ENCODE data around the gene SMAD9.
A peak's percentile ranks its signal among the peaks of the same experiment; 100 is the strongest.

Gene SMAD9

DNA sequence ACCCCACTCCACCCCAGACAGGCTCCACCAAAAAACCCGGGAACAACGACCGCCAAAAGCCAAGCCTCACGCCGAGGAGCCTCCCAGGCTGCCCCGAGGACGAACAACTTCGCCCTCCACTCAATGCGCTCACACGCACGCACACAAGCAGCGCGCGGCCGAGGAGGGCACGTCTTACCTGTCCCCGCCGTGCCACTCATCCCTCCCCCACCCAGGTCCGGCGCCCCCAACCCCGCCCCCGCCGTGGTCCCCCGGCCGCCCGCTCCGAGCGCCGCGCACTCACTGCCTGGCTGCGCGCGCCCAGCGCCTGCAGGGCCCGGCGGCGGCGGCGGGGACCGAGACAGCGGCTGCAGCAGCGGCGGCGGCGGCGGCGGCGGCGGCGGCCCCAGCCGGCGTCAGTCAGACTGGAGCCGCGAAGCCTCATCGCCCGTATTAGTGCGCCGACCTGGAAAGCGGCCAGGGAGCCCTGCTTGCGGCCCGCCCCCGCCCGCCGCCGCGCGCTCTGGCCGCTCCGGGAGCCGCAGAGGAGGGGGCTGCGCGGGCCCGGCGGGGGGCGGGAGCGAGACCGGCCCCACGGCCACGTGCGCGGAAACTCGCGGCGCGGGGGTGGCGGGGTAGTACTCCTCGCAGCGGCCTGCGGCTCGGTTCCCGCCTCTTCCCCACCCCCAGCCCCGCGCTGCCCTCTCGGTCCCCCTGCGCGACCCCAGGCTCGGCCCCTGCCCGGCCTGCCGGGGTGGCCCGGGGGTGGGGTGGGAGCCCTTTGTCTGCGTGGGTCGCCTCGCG, at the start of gene SMAD9:
Gene SMAD9 (minus strand): TSS at position 406 of the 783 bp plus-strand sequence. CDS start 40,549 bp downstream, outside the sequence.
- no peaks in the 10 kb centered on the region for H3K27me3 ChIP-seq (ENCODE audit: insufficient read depth, low read depth)

DNA sequence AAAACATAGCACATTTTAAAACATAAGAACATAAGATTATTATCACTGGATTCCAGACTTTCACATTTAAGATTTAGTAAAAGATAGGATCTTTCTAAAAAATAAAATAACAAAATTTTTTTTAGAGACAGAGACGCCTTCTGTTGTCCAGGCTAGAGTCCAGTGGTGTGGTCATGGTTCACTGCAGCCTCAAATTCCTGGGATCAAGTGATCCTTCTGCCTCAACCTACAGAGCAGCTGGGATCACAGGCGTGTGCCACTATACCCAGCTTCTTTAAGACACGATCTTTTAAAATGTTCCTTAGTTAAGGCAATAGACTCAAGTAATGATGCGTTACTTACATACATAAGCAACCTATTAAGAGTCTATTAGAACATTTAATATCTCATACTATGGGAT, 46.4 kb upstream of the SMAD9 start:
- TF ChIP-seq, protein P1, sequence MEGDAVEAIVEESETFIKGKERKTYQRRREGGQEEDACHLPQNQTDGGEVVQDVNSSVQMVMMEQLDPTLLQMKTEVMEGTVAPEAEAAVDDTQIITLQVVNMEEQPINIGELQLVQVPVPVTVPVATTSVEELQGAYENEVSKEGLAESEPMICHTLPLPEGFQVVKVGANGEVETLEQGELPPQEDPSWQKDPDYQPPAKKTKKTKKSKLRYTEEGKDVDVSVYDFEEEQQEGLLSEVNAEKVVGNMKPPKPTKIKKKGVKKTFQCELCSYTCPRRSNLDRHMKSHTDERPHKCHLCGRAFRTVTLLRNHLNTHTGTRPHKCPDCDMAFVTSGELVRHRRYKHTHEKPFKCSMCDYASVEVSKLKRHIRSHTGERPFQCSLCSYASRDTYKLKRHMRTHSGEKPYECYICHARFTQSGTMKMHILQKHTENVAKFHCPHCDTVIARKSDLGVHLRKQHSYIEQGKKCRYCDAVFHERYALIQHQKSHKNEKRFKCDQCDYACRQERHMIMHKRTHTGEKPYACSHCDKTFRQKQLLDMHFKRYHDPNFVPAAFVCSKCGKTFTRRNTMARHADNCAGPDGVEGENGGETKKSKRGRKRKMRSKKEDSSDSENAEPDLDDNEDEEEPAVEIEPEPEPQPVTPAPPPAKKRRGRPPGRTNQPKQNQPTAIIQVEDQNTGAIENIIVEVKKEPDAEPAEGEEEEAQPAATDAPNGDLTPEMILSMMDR (conservative IDR thresholded peaks at IDR 0.05; ENCODE audit: low read depth, low read length) = no peak
- H3K36me3 ChIP-seq (ENCODE audit: insufficient read depth) = no peaks in the 10 kb centered on the region
- H3K4me2 ChIP-seq = no peak overlapping the region
- H3K4me1 ChIP-seq (ENCODE audit: low read depth, poor library complexity, severe bottlenecking) = no peaks in the 10 kb centered on the region
- H3K4me3 ChIP-seq (IDR thresholded peaks at IDR 0.05; ENCODE audit: insufficient read depth, low read depth, low read length) = no peak overlapping the region
- H3K9ac ChIP-seq = no peak overlapping the region
- no peaks in the 10 kb centered on the region for H3K27me3 ChIP-seq (ENCODE audit: insufficient read depth, low read depth)
- no peaks in the 10 kb centered on the region for H4K20me1 ChIP-seq (ENCODE audit: insufficient read depth)
- H2AFZ ChIP-seq (ENCODE audit: low read depth) = no peak overlapping the region
- H3K27ac ChIP-seq = no peak overlapping the region
- no peaks in the 10 kb centered on the region for H3K79me2 ChIP-seq (ENCODE audit: insufficient read depth, low read depth)

More for the DNA sequence above, at the start of gene SMAD9:
- Histone ChIP-seq H3K79me2 (ENCODE audit: insufficient read depth, low read depth) (no peaks in the 10 kb centered on the region), H3K36me3 (ENCODE audit: insufficient read depth) (no peaks in the 10 kb centered on the region), H4K20me1 (ENCODE audit: insufficient read depth) (no peaks in the 10 kb centered on the region), H3K4me2 (0 out of 2 replicates have a peak within 1 kb of the TSS, but pooled peaks have one; percentile 25), H3K4me3 (IDR thresholded peaks at IDR 0.05; ENCODE audit: insufficient read depth, low read depth, low read length) (no peak within 1 kb of the TSS), H3K27ac (no peak within 1 kb of the TSS), H3K9ac (no peak within 1 kb of the TSS), H2AFZ (ENCODE audit: low read depth) (peak within 1 kb of the TSS; percentile 34; the same call in 1 of the 2 replicates), H3K4me1 (ENCODE audit: low read depth, poor library complexity, severe bottlenecking) (no peaks in the 10 kb centered on the region)
- TF ChIP-seq, protein P1 (conservative IDR thresholded peaks at IDR 0.05; ENCODE audit: low read depth, low read length) = no peak

DNA sequence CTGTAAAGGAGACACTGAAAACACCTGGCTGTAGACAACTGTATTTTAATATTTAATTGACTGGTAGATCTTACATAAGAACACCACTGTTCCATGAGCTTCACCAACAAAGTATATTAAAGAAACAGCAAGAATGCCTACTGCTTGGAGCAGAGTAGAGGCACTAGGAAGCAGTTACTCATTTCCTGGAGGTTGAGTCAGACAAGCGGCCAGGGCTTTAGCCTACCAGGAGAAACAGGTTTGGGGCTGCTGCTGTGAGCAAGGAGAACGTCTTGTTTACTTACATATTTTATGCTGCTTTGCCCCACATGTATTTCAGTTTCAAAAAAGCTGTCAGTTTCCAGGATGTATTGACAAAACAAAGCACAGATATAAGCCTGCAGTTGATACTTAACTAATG, 45.7 kb upstream of the SMAD9 start:
- Histone ChIP-seq H3K36me3 (ENCODE audit: insufficient read depth) (no peaks in the 10 kb centered on the region), H2AFZ (ENCODE audit: low read depth) (no peak overlapping the region), H3K27ac (no peak overlapping the region), H3K79me2 (ENCODE audit: insufficient read depth, low read depth) (no peaks in the 10 kb centered on the region), H3K4me3 (IDR thresholded peaks at IDR 0.05; ENCODE audit: insufficient read depth, low read depth, low read length) (no peak overlapping the region), H3K4me1 (ENCODE audit: low read depth, poor library complexity, severe bottlenecking) (no peaks in the 10 kb centered on the region), H3K9ac (no peak overlapping the region), H4K20me1 (ENCODE audit: insufficient read depth) (no peaks in the 10 kb centered on the region), H3K4me2 (no peak overlapping the region), H3K27me3 (ENCODE audit: insufficient read depth, low read depth) (no peaks in the 10 kb centered on the region)
- TF ChIP-seq, protein P1 (conservative IDR thresholded peaks at IDR 0.05; ENCODE audit: low read depth, low read length) = no peak

DNA sequence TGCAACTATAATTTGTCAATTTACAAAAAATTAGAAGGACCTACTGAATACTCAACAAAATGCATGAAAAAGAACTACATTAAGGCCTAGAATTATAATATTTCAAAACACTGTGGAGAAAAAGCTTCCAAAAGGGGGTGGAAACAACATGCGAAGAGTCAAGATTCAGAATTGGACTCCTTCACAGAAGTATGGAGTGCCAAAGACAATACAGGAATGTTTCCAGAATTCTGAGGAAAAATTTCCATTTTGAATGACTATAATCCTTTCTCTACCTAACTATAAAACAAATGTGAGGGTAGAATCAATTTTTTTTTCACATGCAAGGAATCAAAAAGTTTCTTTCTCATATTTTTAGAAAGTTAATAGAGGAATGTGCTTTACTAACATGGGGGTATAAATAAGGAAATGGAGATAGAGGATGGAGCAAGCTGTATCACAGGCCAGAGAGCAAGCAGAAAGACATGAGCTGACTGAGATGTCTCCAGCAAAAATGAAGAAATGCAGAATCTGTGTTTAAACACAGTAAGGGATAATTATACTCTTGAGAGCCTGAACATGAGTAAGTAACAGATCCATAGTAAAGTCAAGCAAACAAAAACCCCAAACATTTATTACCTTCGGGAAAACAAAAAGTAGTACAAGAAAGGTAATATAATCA, 39.5 kb upstream of the SMAD9 start:
- H3K4me2 ChIP-seq = no peak overlapping the region
- H3K9ac ChIP-seq = no peak overlapping the region
- TF ChIP-seq, protein P1 (conservative IDR thresholded peaks at IDR 0.05; ENCODE audit: low read depth, low read length) = no peak
- H3K4me3 ChIP-seq (IDR thresholded peaks at IDR 0.05; ENCODE audit: insufficient read depth, low read depth, low read length) = no peak overlapping the region
- no peaks in the 10 kb centered on the region for H3K27me3 ChIP-seq (ENCODE audit: insufficient read depth, low read depth)
- H2AFZ ChIP-seq (ENCODE audit: low read depth) = no peak overlapping the region
- no peak overlapping the region for H3K27ac ChIP-seq
- no peaks in the 10 kb centered on the region for H3K36me3 ChIP-seq (ENCODE audit: insufficient read depth)
- H3K79me2 ChIP-seq (ENCODE audit: insufficient read depth, low read depth) = no peaks in the 10 kb centered on the region
- no peaks in the 10 kb centered on the region for H3K4me1 ChIP-seq (ENCODE audit: low read depth, poor library complexity, severe bottlenecking)
- no peaks in the 10 kb centered on the region for H4K20me1 ChIP-seq (ENCODE audit: insufficient read depth)
